ENCODE data around the gene ACLY. TPM values are rescaled to one million over a fixed set of nuclear protein-coding genes. Genes with fewer than 3 reads are reported as not detected.
"Not testable (repeated sequence)": the region's sequence is repeated elsewhere in the genome, so short reads cannot be mapped to it uniquely, and the experiment has no call there.

Gene ACLY
- total RNA-seq, 1 donor from 2014 or later: 49.1 TPM

DNA sequence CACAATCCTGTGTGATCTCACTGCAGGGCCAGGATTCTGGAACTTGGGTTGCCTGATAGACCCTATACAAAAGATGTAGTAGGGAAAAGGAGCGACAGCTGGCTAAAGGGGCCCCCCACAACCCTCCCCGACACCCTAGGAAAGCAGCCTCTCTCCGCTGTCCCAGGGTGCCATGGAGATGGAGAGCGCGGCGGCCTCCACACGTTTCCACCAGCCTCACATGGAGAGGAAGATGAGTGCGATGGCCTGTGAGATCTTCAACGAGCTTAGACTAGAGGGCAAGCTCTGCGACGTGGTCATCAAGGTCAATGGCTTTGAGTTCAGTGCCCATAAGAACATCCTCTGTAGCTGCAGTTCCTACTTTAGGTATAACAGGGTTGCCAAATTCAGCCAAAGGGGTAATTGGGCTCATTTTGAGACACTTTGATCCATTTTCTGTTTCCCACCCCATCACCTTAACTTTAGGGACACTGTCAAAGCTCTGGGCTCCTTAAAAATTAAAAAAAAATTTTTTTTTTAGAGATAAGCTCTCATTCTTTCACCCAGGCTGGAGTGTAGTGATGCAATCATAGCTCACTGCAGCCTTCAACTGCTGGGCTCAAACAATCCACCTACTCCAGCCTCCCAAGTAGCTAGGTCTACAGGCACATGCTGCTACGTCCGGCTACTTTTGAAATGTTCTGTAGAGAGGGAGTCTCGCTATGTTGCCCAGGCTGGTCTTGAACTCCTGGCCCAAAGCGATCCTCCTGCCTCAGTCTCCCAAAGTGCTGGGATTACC, 80.8 kb downstream of the ACLY start, which contains the start of gene KLHL10:
KLHL10 (plus strand) TSS at position 65 of the 778 bp plus-strand sequence; CDS start at position 173, 108 bp downstream.
- H3K4me3 ChIP-seq (ENCODE audit: low read length in 3 of 3): peak within 1 kb of the TSS in 1 of 3 donors; percentile 80
- H3K27ac ChIP-seq (ENCODE audit: low read depth, low read length): no peak within 1 kb of the TSS
- peak within 1 kb of the TSS in 2 of 3 donors; percentile 54 to 74 for H3K9ac ChIP-seq (ENCODE audit: low read depth in 1 of 3, low read length in 3 of 3)
- H3K9me3 ChIP-seq (ENCODE audit: control insufficient read depth in 3 of 3, low read length in 3 of 3): no peaks in the 10 kb centered on the region
- peaks cover 7 to 14% (median 11%) of the 10 kb centered on the region in 3 donors for H3K4me1 ChIP-seq (ENCODE audit: control insufficient read depth in 3 of 3, insufficient read depth in 3 of 3, low read length in 3 of 3)
- no peaks in the 10 kb centered on the region for H3K27me3 ChIP-seq (ENCODE audit: control insufficient read depth in 3 of 3, insufficient read depth in 3 of 3, low read length in 3 of 3)
- H3K36me3 ChIP-seq (ENCODE audit: control insufficient read depth in 3 of 3, insufficient read depth in 3 of 3, low read length in 3 of 3): peaks cover 0 to 3% (median 0%) of the 10 kb centered on the region in 3 donors

- Histone ChIP-seq H3K36me3 (ENCODE audit: control insufficient read depth in 3 of 3, insufficient read depth in 3 of 3, low read length in 3 of 3) (peaks cover 5 to 8% (median 8%) of the 10 kb centered on the region in 3 donors), H3K4me1 (ENCODE audit: control insufficient read depth in 3 of 3, insufficient read depth in 3 of 3, low read length in 3 of 3) (peaks cover 7 to 14% (median 11%) of the 10 kb centered on the region in 3 donors), H3K9me3 (ENCODE audit: control insufficient read depth in 3 of 3, low read length in 3 of 3) (no peaks in the 10 kb centered on the region), H3K9ac (ENCODE audit: low read depth in 1 of 3, low read length in 3 of 3) (peak overlapping the region; percentile 54 to 74 (median 59)), H3K27me3 (ENCODE audit: control insufficient read depth in 3 of 3, insufficient read depth in 3 of 3, low read length in 3 of 3) (no peaks in the 10 kb centered on the region), H3K4me3 (ENCODE audit: low read length in 3 of 3) (peak overlapping the region; percentile 75 to 80 (median 78)), H3K27ac (ENCODE audit: low read depth, low read length) (no peak overlapping the region)
These were observed 82.1 kb downstream of the ACLY start for GRCh38 chr17:41836550-41837196.

GRCh38 chr17:41835800-41836549, 82.8 kb downstream of the ACLY start, which contains the start of gene NT5C3B:
NT5C3B (minus strand) TSS chr17:41836232; CDS start chr17:41836193, 39 bp downstream.
- Histone ChIP-seq H3K27ac (ENCODE audit: low read depth, low read length) (peak within 1 kb of the TSS; percentile 36), H3K27me3 (ENCODE audit: control insufficient read depth in 3 of 3, insufficient read depth in 3 of 3, low read length in 3 of 3) (no peaks in the 10 kb centered on the region), H3K4me1 (ENCODE audit: control insufficient read depth in 3 of 3, insufficient read depth in 3 of 3, low read length in 3 of 3) (peaks cover 7 to 14% (median 11%) of the 10 kb centered on the region in 3 donors), H3K36me3 (ENCODE audit: control insufficient read depth in 3 of 3, insufficient read depth in 3 of 3, low read length in 3 of 3) (peaks cover 9 to 13% (median 13%) of the 10 kb centered on the region in 3 donors), H3K9me3 (ENCODE audit: control insufficient read depth in 3 of 3, low read length in 3 of 3) (no peaks in the 10 kb centered on the region), H3K4me3 (ENCODE audit: low read length in 3 of 3) (peak within 1 kb of the TSS; percentile 78 to 80 (median 79)), H3K9ac (ENCODE audit: low read depth in 1 of 3, low read length in 3 of 3) (peak within 1 kb of the TSS; percentile 81 to 85 (median 81))

- Histone ChIP-seq H3K4me3 (ENCODE audit: low read length in 3 of 3) (peak overlapping the region; percentile 50 to 80 (median 79)), H3K9ac (ENCODE audit: low read depth in 1 of 3, low read length in 3 of 3) (peak overlapping the region; percentile 81 to 85 (median 81)), H3K9me3 (ENCODE audit: control insufficient read depth in 3 of 3, low read length in 3 of 3) (no peaks in the 10 kb centered on the region), H3K4me1 (ENCODE audit: control insufficient read depth in 3 of 3, insufficient read depth in 3 of 3, low read length in 3 of 3) (peaks cover 7 to 14% (median 11%) of the 10 kb centered on the region in 3 donors), H3K27ac (ENCODE audit: low read depth, low read length) (peak overlapping the region; percentile 36), H3K27me3 (ENCODE audit: control insufficient read depth in 3 of 3, insufficient read depth in 3 of 3, low read length in 3 of 3) (no peaks in the 10 kb centered on the region), H3K36me3 (ENCODE audit: control insufficient read depth in 3 of 3, insufficient read depth in 3 of 3, low read length in 3 of 3) (peaks cover 9 to 19% (median 18%) of the 10 kb centered on the region in 3 donors)
These were observed 83.4 kb downstream of the ACLY start for GRCh38 chr17:41835214-41835799.

DNA sequence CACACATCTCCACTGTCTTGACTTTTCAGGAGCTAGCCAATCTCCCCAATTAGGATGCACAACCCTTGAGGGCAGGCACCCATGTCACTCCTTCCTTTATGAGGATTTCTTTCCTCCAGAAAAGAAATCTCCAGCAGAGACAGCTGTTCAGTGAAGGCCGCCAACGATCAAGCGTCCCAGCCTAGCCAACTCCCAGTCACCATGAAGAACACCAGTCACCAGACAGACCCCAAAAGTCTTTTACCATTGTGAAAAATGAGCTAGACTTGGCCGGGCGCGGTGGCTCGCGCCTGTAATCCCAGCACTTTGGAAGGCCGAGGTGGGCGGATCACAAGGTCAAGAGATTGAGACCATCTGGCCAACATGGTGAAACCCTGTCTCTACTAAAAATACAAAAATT, 88.8 kb downstream of the ACLY start:
- H3K9me3 ChIP-seq (ENCODE audit: control insufficient read depth in 3 of 3, low read length in 3 of 3); H3K9ac ChIP-seq (ENCODE audit: low read depth in 1 of 3, low read length in 3 of 3); H3K4me3 ChIP-seq (ENCODE audit: low read length in 3 of 3); H3K27me3 ChIP-seq (ENCODE audit: control insufficient read depth in 3 of 3, insufficient read depth in 3 of 3, low read length in 3 of 3); H3K27ac ChIP-seq (ENCODE audit: low read depth, low read length); H3K4me1 ChIP-seq (ENCODE audit: control insufficient read depth in 3 of 3, insufficient read depth in 3 of 3, low read length in 3 of 3): not testable (repeated sequence)
- H3K36me3 ChIP-seq (ENCODE audit: control insufficient read depth in 3 of 3, insufficient read depth in 3 of 3, low read length in 3 of 3): peaks cover 28 to 55% (median 47%) of the 10 kb centered on the region in 3 donors

- Histone ChIP-seq H3K9ac (ENCODE audit: low read depth in 1 of 3, low read length in 3 of 3) (no peak overlapping the region), H3K4me3 (ENCODE audit: low read length in 3 of 3) (no peak overlapping the region), H3K9me3 (ENCODE audit: control insufficient read depth in 3 of 3, low read length in 3 of 3) (no peaks in the 10 kb centered on the region), H3K36me3 (ENCODE audit: control insufficient read depth in 3 of 3, insufficient read depth in 3 of 3, low read length in 3 of 3) (peaks cover 26 to 36% (median 31%) of the 10 kb centered on the region in 3 donors), H3K4me1 (ENCODE audit: control insufficient read depth in 3 of 3, insufficient read depth in 3 of 3, low read length in 3 of 3) (peaks cover 0 to 2% (median 0%) of the 10 kb centered on the region in 3 donors), H3K27ac (ENCODE audit: low read depth, low read length) (no peak overlapping the region), H3K27me3 (ENCODE audit: control insufficient read depth in 3 of 3, insufficient read depth in 3 of 3, low read length in 3 of 3) (no peaks in the 10 kb centered on the region)
These were observed 93.4 kb downstream of the ACLY start for GRCh38 chr17:41825175-41825845.

GRCh38 chr17:41824086-41824485, 94.7 kb downstream of the ACLY start:
- peaks cover 0 to 4% (median 0%) of the 10 kb centered on the region in 3 donors for H3K27me3 ChIP-seq (ENCODE audit: control insufficient read depth in 3 of 3, insufficient read depth in 3 of 3, low read length in 3 of 3)
- H3K9ac ChIP-seq (ENCODE audit: low read depth in 1 of 3, low read length in 3 of 3): no peak overlapping the region
- peaks cover 0 to 2% (median 0%) of the 10 kb centered on the region in 3 donors for H3K4me1 ChIP-seq (ENCODE audit: control insufficient read depth in 3 of 3, insufficient read depth in 3 of 3, low read length in 3 of 3)
- H3K4me3 ChIP-seq (ENCODE audit: low read length in 3 of 3): no peak overlapping the region
- peaks cover 21 to 27% (median 22%) of the 10 kb centered on the region in 3 donors for H3K36me3 ChIP-seq (ENCODE audit: control insufficient read depth in 3 of 3, insufficient read depth in 3 of 3, low read length in 3 of 3)
- H3K9me3 ChIP-seq (ENCODE audit: control insufficient read depth in 3 of 3, low read length in 3 of 3): no peaks in the 10 kb centered on the region
- no peak overlapping the region for H3K27ac ChIP-seq (ENCODE audit: low read depth, low read length)

DNA sequence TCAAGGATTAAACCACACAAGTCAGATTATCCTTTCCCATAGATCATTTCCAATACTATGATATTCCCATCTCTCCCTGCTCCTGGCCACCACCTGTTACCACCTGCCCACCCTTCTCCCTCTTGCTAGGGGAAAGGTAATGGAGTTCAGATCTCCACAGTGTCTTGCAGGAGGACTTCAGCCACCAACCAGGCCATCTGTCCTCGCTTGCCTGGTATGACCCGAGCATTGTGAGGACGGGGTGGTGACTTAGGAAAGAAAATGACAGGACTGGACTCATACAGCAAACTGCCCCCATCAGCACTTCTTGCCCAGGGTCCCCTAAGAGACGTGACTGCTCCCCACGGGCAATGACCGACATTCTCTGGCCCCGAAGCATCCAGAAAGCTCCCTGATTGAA, 95.2 kb downstream of the ACLY start:
- Histone ChIP-seq H3K4me1 (ENCODE audit: control insufficient read depth in 3 of 3, insufficient read depth in 3 of 3, low read length in 3 of 3) (peaks cover 0 to 2% (median 0%) of the 10 kb centered on the region in 3 donors), H3K9me3 (ENCODE audit: control insufficient read depth in 3 of 3, low read length in 3 of 3) (no peaks in the 10 kb centered on the region), H3K9ac (ENCODE audit: low read depth in 1 of 3, low read length in 3 of 3) (no peak overlapping the region), H3K27me3 (ENCODE audit: control insufficient read depth in 3 of 3, insufficient read depth in 3 of 3, low read length in 3 of 3) (peaks cover 0 to 4% (median 0%) of the 10 kb centered on the region in 3 donors), H3K4me3 (ENCODE audit: low read length in 3 of 3) (no peak overlapping the region), H3K27ac (ENCODE audit: low read depth, low read length) (no peak overlapping the region), H3K36me3 (ENCODE audit: control insufficient read depth in 3 of 3, insufficient read depth in 3 of 3, low read length in 3 of 3) (peaks cover 16 to 25% (median 19%) of the 10 kb centered on the region in 3 donors)

DNA sequence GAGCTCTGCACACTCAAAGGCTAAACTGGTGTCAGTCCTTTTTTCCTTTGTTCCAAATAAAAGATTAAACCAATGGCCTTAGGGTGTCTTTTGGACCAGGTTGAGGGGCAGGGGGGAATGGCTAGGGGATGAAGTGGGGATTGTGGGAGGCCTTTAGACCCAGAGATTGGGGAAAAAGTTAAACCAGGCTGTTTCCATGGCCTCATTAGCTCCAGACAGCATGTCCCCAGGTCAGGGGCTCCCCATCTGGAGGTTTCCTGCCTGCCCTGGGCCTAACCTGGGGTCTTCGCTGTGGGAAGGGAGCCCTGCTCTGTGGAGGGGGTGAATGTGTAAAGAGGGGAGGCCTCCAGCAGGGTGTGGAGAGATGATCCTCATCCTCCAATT, 95.6 kb downstream of the ACLY start:
- no peak overlapping the region for H3K27ac ChIP-seq (ENCODE audit: low read depth, low read length)
- H3K4me1 ChIP-seq (ENCODE audit: control insufficient read depth in 3 of 3, insufficient read depth in 3 of 3, low read length in 3 of 3): peaks cover 0 to 2% (median 0%) of the 10 kb centered on the region in 3 donors
- peaks cover 16 to 21% (median 18%) of the 10 kb centered on the region in 3 donors for H3K36me3 ChIP-seq (ENCODE audit: control insufficient read depth in 3 of 3, insufficient read depth in 3 of 3, low read length in 3 of 3)
- H3K27me3 ChIP-seq (ENCODE audit: control insufficient read depth in 3 of 3, insufficient read depth in 3 of 3, low read length in 3 of 3): peaks cover 0 to 4% (median 0%) of the 10 kb centered on the region in 3 donors
- H3K4me3 ChIP-seq (ENCODE audit: low read length in 3 of 3): no peak overlapping the region
- no peaks in the 10 kb centered on the region for H3K9me3 ChIP-seq (ENCODE audit: control insufficient read depth in 3 of 3, low read length in 3 of 3)
- H3K9ac ChIP-seq (ENCODE audit: low read depth in 1 of 3, low read length in 3 of 3): no peak overlapping the region

All from skeletal muscle tissue (tissue), 4 donors.